A549 (cell line): Measurements from ENCODE around the gene SORCS2. TPM values are rescaled to one million over a fixed set of nuclear protein-coding genes. Genes with fewer than 3 reads are reported as not detected.

ENCODE experiments used
- ATAC-seq, 2 experiments: fragments of 200-7000 bp in 1 of 2; fragments of >200 bp in 1 of 2; cut with Nextera tagmentation in 1 of 2; cut with Tn5 transposase in 1 of 2; 3 replicates each; pipeline versions ENCODE4 v1.8.0 to v1.9.1; 2018 to 2020; ENCODE audit warnings: mild to moderate bottlenecking in 1 of 2, moderate library complexity in 1 of 2
- CTCF ChIA-PET: fragments of 300-600 bp; sonication (Branson Sonifier 250); formaldehyde crosslinking; extraction: SDS; loops from one replicate; lab custom pipeline; 2021; ENCODE audit warnings: antibody characterized with exemption, inconsistent platforms; lab: Yijun Ruan, JAX
- POLR2A ChIA-PET: fragments of 350-600 bp; formaldehyde crosslinking; extraction: SDS; loops from one replicate; lab custom pipeline; 2021; ENCODE audit warnings: antibody characterized with exemption, inconsistent platforms; lab: Yijun Ruan, JAX
- DNase-seq, 2 experiments: peaks; one replicate each; pipeline versions ENCODE4 v3.0.0 to v3.0.0-alpha.2; 2011 to 2016; ENCODE audit warnings: low read depth in 1 of 2, low spot score in 1 of 2
- FAIRE-seq: peaks from 2 replicates; lab custom pipeline; 2011; peaks lifted over from hg19 to GRCh38; lab: Jason Lieb, UNC
- H3K27ac ChIP-seq, 2 experiments: fragments of >200 bp; sonication (Bioruptor Twin); formaldehyde crosslinking; 3 replicates each; pipeline ENCODE4 v1.5.1; 2016 to 2017
- H3K4me1 ChIP-seq: fragments of >200 bp; sonication (Bioruptor Twin); formaldehyde crosslinking; 3 replicates; pipeline ENCODE4 v1.6.1; 2016
- H3K4me2 ChIP-seq: fragments of >200 bp; sonication (Bioruptor Twin); formaldehyde crosslinking; 3 replicates; pipeline ENCODE4 v1.6.1; 2016
- H3K4me3 ChIP-seq: fragments of >200 bp; sonication (Bioruptor Twin); formaldehyde crosslinking; 3 replicates; pipeline ENCODE4 v1.5.1; 2016
- H3K9me3 ChIP-seq: fragments of >200 bp; sonication (Bioruptor Twin); formaldehyde crosslinking; 3 replicates; pipeline ENCODE4 v1.6.1; 2016
- EHF ChIP-seq: fragments of 250-450 bp; sonication (Bioruptor Pico); IDR thresholded peaks from 2 replicates; pipeline ENCODE4 v1.5.0; 2020; ENCODE audit warnings: mild to moderate bottlenecking
- EHMT2 ChIP-seq: fragments of 200-600 bp; sonication (generic); IDR thresholded peaks from 2 replicates; pipeline ENCODE4 v1.6.1; 2016; ENCODE audit warnings: antibody characterized with exemption, low read depth, mild to moderate bottlenecking, moderate library complexity
- EP300 ChIP-seq, 2 experiments: fragments of >200 bp; sonication (Bioruptor Twin); formaldehyde crosslinking; IDR thresholded peaks; 2 replicates in 1 of 2; 3 replicates in 1 of 2; pipeline ENCODE4 v1.6.1; 2016 to 2017
- ESRRA ChIP-seq: fragments of 150-350 bp; IDR thresholded peaks from 2 replicates; pipeline ENCODE4 v1.6.1; 2014; ENCODE audit warnings: mild to moderate bottlenecking, low read length, borderline replicate concordance
- FOSB ChIP-seq: fragments of 250-450 bp; sonication (Bioruptor Pico); IDR thresholded peaks from 2 replicates; pipeline ENCODE4 v1.5.0; 2020; ENCODE audit warnings: mild to moderate bottlenecking, moderate library complexity
- FOXS1 ChIP-seq: fragments of 250-450 bp; sonication (Bioruptor Pico); IDR thresholded peaks from 2 replicates; pipeline ENCODE4 v1.5.0; 2020; ENCODE audit warnings: mild to moderate bottlenecking, moderate library complexity
- HDAC2 ChIP-seq: fragments of 200-600 bp; sonication (generic); IDR thresholded peaks from 2 replicates; pipeline ENCODE4 v1.6.1; 2016
- HOXB13 ChIP-seq: fragments of 250-450 bp; sonication (Bioruptor Pico); IDR thresholded peaks from 2 replicates; pipeline ENCODE4 v1.5.0; 2020; ENCODE audit warnings: low read depth, mild to moderate bottlenecking, moderate library complexity
- HOXB5 ChIP-seq: fragments of 250-450 bp; sonication (Bioruptor Pico); IDR thresholded peaks from 2 replicates; pipeline ENCODE4 v1.5.0; 2020; ENCODE audit warnings: mild to moderate bottlenecking, moderate library complexity
- JUNB ChIP-seq: fragments of >200 bp; sonication (Bioruptor Twin); formaldehyde crosslinking; IDR thresholded peaks from 2 replicates; pipeline ENCODE4 v1.6.1; 2016
- KDM5A ChIP-seq: fragments of 200-600 bp; sonication (generic); IDR thresholded peaks from 2 replicates; pipeline ENCODE4 v1.6.1; 2016; ENCODE audit warnings: antibody characterized with exemption, mild to moderate bottlenecking
- MAFK ChIP-seq: fragments of 450-650 bp; IDR thresholded peaks from 2 replicates; pipeline ENCODE4 v1.6.1; 2014; ENCODE audit not compliant: partially characterized antibody
- MAZ ChIP-seq: fragments of 150-350 bp; IDR thresholded peaks from 2 replicates; pipeline ENCODE4 v1.6.1; 2014; ENCODE audit warnings: antibody characterized with exemption, low read depth, low read length, borderline replicate concordance
- NFE2L2 ChIP-seq: fragments of 150-350 bp; conservative IDR thresholded peaks from 2 replicates; pipeline ENCODE4 v1.6.1; 2014; ENCODE audit warnings: low read length
- NR3C1 ChIP-seq: fragments of >200 bp; sonication (Bioruptor Twin); formaldehyde crosslinking; IDR thresholded peaks from 3 replicates; pipeline ENCODE4 v1.6.1; 2017
- PHF8 ChIP-seq: fragments of 200-600 bp; sonication (generic); IDR thresholded peaks from 2 replicates; pipeline ENCODE4 v1.6.1; 2016; ENCODE audit warnings: low read depth, mild to moderate bottlenecking, antibody characterized with exemption, moderate library complexity, borderline replicate concordance
- RNF2 ChIP-seq: fragments of 200-600 bp; sonication (generic); IDR thresholded peaks from 2 replicates; pipeline ENCODE4 v1.6.1; 2016; ENCODE audit warnings: low read depth, mild to moderate bottlenecking, antibody characterized with exemption, moderate library complexity, borderline replicate concordance
- TFCP2L1 ChIP-seq: fragments of 250-450 bp; sonication (Bioruptor Pico); IDR thresholded peaks from 2 replicates; pipeline ENCODE4 v1.5.0; 2021; ENCODE audit warnings: mild to moderate bottlenecking
- TP53 ChIP-seq: fragments of 250-450 bp; sonication (Bioruptor Pico); IDR thresholded peaks from 2 replicates; pipeline ENCODE4 v1.5.0; 2021; ENCODE audit warnings: mild to moderate bottlenecking, moderate library complexity
- ZC3H11A ChIP-seq: fragments of 450-650 bp; IDR thresholded peaks from 2 replicates; pipeline ENCODE4 v1.6.1; 2014; ENCODE audit warnings: antibody characterized with exemption, mild to moderate bottlenecking
- ZFP36 ChIP-seq: fragments of 450-650 bp; IDR thresholded peaks from 2 replicates; pipeline ENCODE4 v1.6.1; 2014; ENCODE audit warnings: borderline replicate concordance; ENCODE audit not compliant: partially characterized antibody
- ZNF302 ChIP-seq: fragments of 250-450 bp; sonication (Bioruptor Pico); IDR thresholded peaks from 2 replicates; pipeline ENCODE4 v1.9.0; 2021; ENCODE audit warnings: inconsistent platforms, mild to moderate bottlenecking, moderate library complexity
- ZSCAN20 ChIP-seq: fragments of 250-450 bp; sonication (Bioruptor Pico); IDR thresholded peaks from 2 replicates; pipeline ENCODE4 v1.8.0; 2022; ENCODE audit warnings: mild to moderate bottlenecking, moderate library complexity
- WGBS: methylation state at CpG from one replicate; pipeline ENCODE4 v1.1.6; 2017; ENCODE audit errors: missing lambda C conversion rate; 5-methylcytosine and 5-hydroxymethylcytosine counted together
- polyA plus RNA-seq, 4 experiments: library from polyadenylated mRNA; depleted of rRNA in 3 of 4; stranded (reverse); fragments of >200 nt; fragmentation: RNase III in 1 of 4; extraction: RNeasy Plus Mini Kit Qiagen cat#74134 plus additional on column Dnase treatment in 1 of 4; gene quantifications; 2 replicates in 3 of 4; 3 replicates in 1 of 4; pipeline ENCODE4 v1.2.3, GENCODE V29; 2011 to 2017
- TF ChIP-seq, protein P1 (sequence below): fragments of 250-450 bp; sonication (Bioruptor Pico); IDR thresholded peaks from 2 replicates; pipeline ENCODE4 v1.5.0; 2021; ENCODE audit warnings: mild to moderate bottlenecking, moderate library complexity, borderline replicate concordance
- TF ChIP-seq, protein P2 (sequence below): fragments of 450-650 bp; IDR thresholded peaks from 2 replicates; pipeline ENCODE4 v1.6.1; 2014; ENCODE audit warnings: antibody characterized with exemption
- TF ChIP-seq, protein P3 (sequence below): fragments of >200 bp; sonication (Bioruptor Twin); formaldehyde crosslinking; IDR thresholded peaks from 3 replicates; pipeline ENCODE4 v1.6.1; 2016

SORCS2 gene
- polyA plus RNA-seq, 2 of the 4 experiments (the other 2 are of a cell fraction) = 1.4 to 4.6 TPM

DNA sequence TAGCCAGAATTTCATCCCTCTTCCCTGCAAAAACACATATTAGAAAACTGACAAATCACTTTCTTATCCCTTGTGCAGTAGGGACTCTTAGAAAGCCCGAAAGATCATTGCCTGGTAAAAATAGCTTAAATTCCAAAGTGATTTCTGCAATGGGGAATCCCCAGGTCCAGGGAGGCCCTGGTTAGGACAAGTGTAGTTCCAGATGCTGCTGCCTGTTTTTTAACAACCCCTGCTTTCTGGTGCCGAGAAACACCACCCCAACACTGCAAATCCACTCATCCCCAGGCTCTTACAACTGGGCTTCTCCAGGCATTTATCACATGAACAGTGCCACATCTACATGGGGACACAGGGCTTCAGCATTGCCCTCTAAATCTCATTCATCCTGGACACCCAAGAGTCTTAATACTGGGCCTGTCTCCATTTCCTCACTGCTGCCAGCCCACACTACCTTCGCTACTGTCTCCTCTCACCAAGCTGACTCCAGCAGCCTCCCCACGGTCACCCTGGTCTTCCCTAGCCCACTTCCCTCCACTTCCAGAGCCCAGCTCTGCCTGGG, 354.6 kb downstream of the SORCS2 start:
- CTCF ChIA-PET = no interaction called here
- 37% methylated on average over 4 of the region's 4 CpGs for WGBS
- no peak overlapping the region for H3K4me2 ChIP-seq

DNA sequence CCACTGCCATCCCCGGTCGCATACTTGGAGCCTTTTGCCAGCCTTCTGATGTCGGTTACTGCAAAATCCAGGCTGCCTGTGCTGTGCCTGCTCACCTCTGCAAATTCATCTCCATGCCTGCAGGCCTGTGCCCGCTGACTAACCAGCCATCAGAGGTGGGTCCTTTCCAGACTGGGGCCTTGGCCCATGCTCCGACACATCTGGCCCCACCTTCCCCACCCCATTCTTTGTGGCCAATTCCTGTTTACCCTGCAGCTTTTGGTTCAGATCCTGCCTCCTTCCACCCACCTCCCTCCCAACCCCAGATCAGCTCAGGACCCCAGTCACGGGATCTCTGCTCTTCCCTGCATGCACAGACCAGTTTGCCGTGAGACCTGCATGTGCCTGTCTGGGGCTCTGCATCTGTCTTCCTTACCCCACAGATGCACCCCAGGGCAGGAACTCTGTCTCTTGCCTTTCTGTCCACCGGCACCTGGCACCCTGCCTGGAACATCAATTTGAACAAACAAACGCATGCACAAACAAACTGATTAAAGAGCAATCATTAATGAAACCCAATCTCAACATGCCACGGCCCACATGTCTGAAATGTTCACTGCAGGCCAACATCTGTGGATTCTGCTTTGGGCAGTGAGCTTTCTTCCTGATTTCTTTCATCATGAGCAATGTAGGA, 355.2 kb downstream of the SORCS2 start:
- TF ChIP-seq RNF2 (no peak), MAZ (no peak), TFCP2L1 (no peak), JUNB (no peak), EHF (CRISPR knock-in tag) (no peak), ZFP36 (no peak)
- TF ChIP-seq, protein P1, sequence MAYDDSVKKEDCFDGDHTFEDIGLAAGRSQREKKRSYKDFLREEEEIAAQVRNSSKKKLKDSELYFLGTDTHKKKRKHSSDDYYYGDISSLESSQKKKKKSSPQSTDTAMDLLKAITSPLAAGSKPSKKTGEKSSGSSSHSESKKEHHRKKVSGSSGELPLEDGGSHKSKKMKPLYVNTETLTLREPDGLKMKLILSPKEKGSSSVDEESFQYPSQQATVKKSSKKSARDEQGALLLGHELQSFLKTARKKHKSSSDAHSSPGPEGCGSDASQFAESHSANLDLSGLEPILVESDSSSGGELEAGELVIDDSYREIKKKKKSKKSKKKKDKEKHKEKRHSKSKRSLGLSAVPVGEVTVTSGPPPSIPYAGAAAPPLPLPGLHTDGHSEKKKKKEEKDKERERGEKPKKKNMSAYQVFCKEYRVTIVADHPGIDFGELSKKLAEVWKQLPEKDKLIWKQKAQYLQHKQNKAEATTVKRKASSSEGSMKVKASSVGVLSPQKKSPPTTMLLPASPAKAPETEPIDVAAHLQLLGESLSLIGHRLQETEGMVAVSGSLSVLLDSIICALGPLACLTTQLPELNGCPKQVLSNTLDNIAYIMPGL (CRISPR knock-in tag) = no peak
- TF ChIP-seq, protein P2, sequence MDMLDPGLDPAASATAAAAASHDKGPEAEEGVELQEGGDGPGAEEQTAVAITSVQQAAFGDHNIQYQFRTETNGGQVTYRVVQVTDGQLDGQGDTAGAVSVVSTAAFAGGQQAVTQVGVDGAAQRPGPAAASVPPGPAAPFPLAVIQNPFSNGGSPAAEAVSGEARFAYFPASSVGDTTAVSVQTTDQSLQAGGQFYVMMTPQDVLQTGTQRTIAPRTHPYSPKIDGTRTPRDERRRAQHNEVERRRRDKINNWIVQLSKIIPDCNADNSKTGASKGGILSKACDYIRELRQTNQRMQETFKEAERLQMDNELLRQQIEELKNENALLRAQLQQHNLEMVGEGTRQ = no peak
- TF ChIP-seq, protein P3, sequence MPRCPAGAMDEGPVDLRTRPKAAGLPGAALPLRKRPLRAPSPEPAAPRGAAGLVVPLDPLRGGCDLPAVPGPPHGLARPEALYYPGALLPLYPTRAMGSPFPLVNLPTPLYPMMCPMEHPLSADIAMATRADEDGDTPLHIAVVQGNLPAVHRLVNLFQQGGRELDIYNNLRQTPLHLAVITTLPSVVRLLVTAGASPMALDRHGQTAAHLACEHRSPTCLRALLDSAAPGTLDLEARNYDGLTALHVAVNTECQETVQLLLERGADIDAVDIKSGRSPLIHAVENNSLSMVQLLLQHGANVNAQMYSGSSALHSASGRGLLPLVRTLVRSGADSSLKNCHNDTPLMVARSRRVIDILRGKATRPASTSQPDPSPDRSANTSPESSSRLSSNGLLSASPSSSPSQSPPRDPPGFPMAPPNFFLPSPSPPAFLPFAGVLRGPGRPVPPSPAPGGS = no peak
- Histone ChIP-seq H3K27ac (no peak overlapping the region), H3K9me3 (peaks cover 4% of the 10 kb centered on the region; the same call in 2 of the 3 replicates), H3K4me3 (no peak overlapping the region), H3K4me2 (no peak overlapping the region), H3K4me1 (no peaks in the 10 kb centered on the region)
- ATAC-seq (no peak), DNase-seq (no peak), FAIRE-seq (no peak)
- POLR2A ChIA-PET = no interaction called here
- CTCF ChIA-PET = no interaction called here
- WGBS = 65% methylated on average over 10 of the region's 10 CpGs

More for the DNA sequence above, 354.6 kb downstream of the SORCS2 start:
- H3K9me3 ChIP-seq = peaks cover 4% of the 10 kb centered on the region; the same call in 1 of the 3 replicates
- ATAC-seq = no peak
- no peak for TF ChIP-seq HOXB13 (CRISPR knock-in tag)
- TF ChIP-seq TP53 (CRISPR knock-in tag) = no peak
- TF ChIP-seq ZSCAN20 = no peak
- TF ChIP-seq, protein P2 = no peak
- TF ChIP-seq KDM5A = no peak
- TF ChIP-seq NR3C1 = no peak
- TF ChIP-seq ESRRA = no peak
- TF ChIP-seq RNF2 = no peak
- TF ChIP-seq TFCP2L1 = no peak
- no peak for FAIRE-seq
- H3K27ac ChIP-seq = no peak overlapping the region
- no peak for DNase-seq
- no peak overlapping the region for H3K4me3 ChIP-seq
- POLR2A ChIA-PET = no interaction called here
- no peaks in the 10 kb centered on the region for H3K4me1 ChIP-seq

DNA sequence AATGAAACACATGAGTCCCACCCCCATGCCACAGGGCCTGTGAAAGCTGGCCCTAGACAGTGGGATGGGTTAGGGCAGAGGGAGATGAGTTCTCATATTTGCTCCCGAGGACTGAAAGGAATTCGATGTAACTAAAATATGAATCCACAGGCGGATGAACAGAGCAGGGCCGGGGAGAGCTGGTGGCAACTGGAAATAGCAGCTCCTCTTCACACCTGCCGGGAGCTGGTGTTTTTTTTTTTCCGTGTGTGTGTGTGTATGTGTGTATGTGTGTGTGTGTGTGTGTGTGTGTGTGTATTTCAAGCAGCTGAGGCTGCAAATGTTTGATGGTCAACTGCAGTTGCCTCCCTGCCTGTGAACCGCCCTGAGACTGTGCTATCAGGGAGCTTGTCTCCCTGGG, 357.5 kb downstream of the SORCS2 start:
- Histone ChIP-seq H3K27ac (no peak overlapping the region), H3K9me3 (peaks cover 17% of the 10 kb centered on the region), H3K4me1 (no peaks in the 10 kb centered on the region), H3K4me3 (no peak overlapping the region), H3K4me2 (no peak overlapping the region)
- CTCF ChIA-PET = interaction anchor here (1.2 kb wide), 1 partner anchor 170 kb away, joined by 3 read pairs; no protein-coding TSS in a partner anchor
- ATAC-seq = no peak
- no peak for TF ChIP-seq NFE2L2
- TF ChIP-seq, protein P3 = no peak
- no peak for TF ChIP-seq FOXS1
- no peak for TF ChIP-seq TP53 (CRISPR knock-in tag)
- TF ChIP-seq JUNB = no peak
- TF ChIP-seq ZNF302 = no peak
- TF ChIP-seq HOXB5 (CRISPR knock-in tag) = no peak
- no peak for TF ChIP-seq MAFK
- TF ChIP-seq NR3C1 = no peak
- no peak for TF ChIP-seq EHF (CRISPR knock-in tag)
- TF ChIP-seq EP300 (IDR thresholded peaks at IDR 0.05) = no peak
- TF ChIP-seq FOSB (CRISPR knock-in tag) = no peak
- TF ChIP-seq HDAC2 = no peak
- no peak for TF ChIP-seq EHMT2
- TF ChIP-seq ZC3H11A = no peak
- TF ChIP-seq PHF8 = no peak
- TF ChIP-seq KDM5A = no peak
- no peak for FAIRE-seq
- 22% methylated on average over 5 of the region's 7 CpGs for WGBS
- POLR2A ChIA-PET = no interaction called here
- DNase-seq = no peak
